Choroid plexus epithelial cell (primary cell): Measurements from ENCODE around the gene LRFN4.

Source experiments
- DNase-seq: peaks from one replicate; pipeline ENCODE4 v3.0.0-alpha.2; 2010; ENCODE audit warnings: low read depth
- H3K4me3 ChIP-seq: 2 replicates; pipeline ENCODE4 v1.5.1; 2011; ENCODE audit warnings: low read depth, mild to moderate bottlenecking, control low read depth, low read length, moderate library complexity
- CTCF ChIP-seq: conservative IDR thresholded peaks from 2 replicates; pipeline ENCODE4 v1.5.1; 2011; ENCODE audit warnings: low read depth, mild to moderate bottlenecking, control low read depth, inconsistent platforms, low read length, moderate library complexity

Gene LRFN4

GRCh38 chr11:66856496-66857233 lies at the start of gene LRFN4:
TSS of gene LRFN4 (plus strand) at chr11:66857064. CDS start at chr11:66857745, 681 bp downstream.
- H3K4me3 ChIP-seq, result peak within 1 kb of the TSS; percentile 68
- DNase-seq, result no peak
- no peak for TF ChIP-seq CTCF

- TF ChIP-seq CTCF, result no peak
- no peak overlapping the region for H3K4me3 ChIP-seq
- no peak for DNase-seq
Observed at GRCh38 chr11:66809592-66809991, 47.3 kb upstream of the LRFN4 start.

GRCh38 chr11:66810576-66811185 lies 46.2 kb upstream of the LRFN4 start:
- no peak for DNase-seq
- no peak for TF ChIP-seq CTCF
- H3K4me3 ChIP-seq, result no peak overlapping the region

- H3K4me3 ChIP-seq, result no peak overlapping the region
- TF ChIP-seq CTCF, result no peak
- DNase-seq, result no peak
Observed at GRCh38 chr11:66814678-66815077, 42.2 kb upstream of the LRFN4 start.

GRCh38 chr11:66815646-66816045 lies 41.2 kb upstream of the LRFN4 start:
- no peak for DNase-seq

GRCh38 chr11:66818231-66818955 lies 38.5 kb upstream of the LRFN4 start:
- TF ChIP-seq CTCF, result no peak
- no peak for DNase-seq
- no peak overlapping the region for H3K4me3 ChIP-seq

More at GRCh38 chr11:66815646-66816045, 41.2 kb upstream of the LRFN4 start:
- no peak for TF ChIP-seq CTCF
- H3K4me3 ChIP-seq, result no peak overlapping the region

- TF ChIP-seq CTCF, result no peak
- no peak for DNase-seq
- no peak overlapping the region for H3K4me3 ChIP-seq
Observed at GRCh38 chr11:66820381-66820780, 36.5 kb upstream of the LRFN4 start.
